Activated CD4-positive, CD25-positive, alpha-beta regulatory T cell treated with anti-CD3 and anti-CD28 coated beads, Interleukin-2, amount 50 U/mL, for 24 hours (primary cell): ENCODE data around the gene KCNJ9.

Experiments
- ATAC-seq, 2 donors: fragments of 150-1000 bp; cut with Tn5 transposase; one replicate each; pipeline ENCODE4 v1.10.0; 2021; ENCODE audit warnings: mild to moderate bottlenecking in 1 of 2, moderate library complexity in 1 of 2

The KCNJ9 gene

GRCh38 chr1:160127865-160128523 lies 46.7 kb downstream of the KCNJ9 start:
- no peak for ATAC-seq

GRCh38 chr1:160128636-160129035 lies 47.3 kb downstream of the KCNJ9 start:
- no peak for ATAC-seq

GRCh38 chr1:160129046-160129445 lies 47.7 kb downstream of the KCNJ9 start:
- ATAC-seq, result no peak

- no peak for ATAC-seq
Observed at GRCh38 chr1:160129558-160129957, 48.2 kb downstream of the KCNJ9 start.

GRCh38 chr1:160129966-160130365 lies 48.6 kb downstream of the KCNJ9 start:
- no peak for ATAC-seq

- ATAC-seq, result no peak
Observed at GRCh38 chr1:160130486-160130885, 49.1 kb downstream of the KCNJ9 start.

- ATAC-seq, result no peak
Observed at GRCh38 chr1:160130939-160131338, 49.6 kb downstream of the KCNJ9 start.

GRCh38 chr1:160131803-160132565 lies 50.6 kb downstream of the KCNJ9 start:
- no peak for ATAC-seq

- ATAC-seq, result no peak
Observed at GRCh38 chr1:160133990-160134770, 52.8 kb downstream of the KCNJ9 start.

- ATAC-seq, result no peak
Observed at GRCh38 chr1:160134791-160135572, 53.6 kb downstream of the KCNJ9 start.

- no peak for ATAC-seq
Observed at GRCh38 chr1:160136121-160136925, 55.0 kb downstream of the KCNJ9 start.

GRCh38 chr1:160136926-160137200 lies 55.5 kb downstream of the KCNJ9 start:
- no peak for ATAC-seq

GRCh38 chr1:160137216-160137862 lies 56.0 kb downstream of the KCNJ9 start:
- no peak for ATAC-seq

- no peak for ATAC-seq
Observed at GRCh38 chr1:160139840-160140239, 58.5 kb downstream of the KCNJ9 start.
